ENCODE results near the gene PCGF1. TPM values are rescaled to one million over a fixed set of nuclear protein-coding genes. Genes with fewer than 3 reads are reported as not detected.

Gene PCGF1
- total and polyA plus RNA-seq, 2 experiments from 2014 or later: 10.9 to 13.4 TPM

DNA sequence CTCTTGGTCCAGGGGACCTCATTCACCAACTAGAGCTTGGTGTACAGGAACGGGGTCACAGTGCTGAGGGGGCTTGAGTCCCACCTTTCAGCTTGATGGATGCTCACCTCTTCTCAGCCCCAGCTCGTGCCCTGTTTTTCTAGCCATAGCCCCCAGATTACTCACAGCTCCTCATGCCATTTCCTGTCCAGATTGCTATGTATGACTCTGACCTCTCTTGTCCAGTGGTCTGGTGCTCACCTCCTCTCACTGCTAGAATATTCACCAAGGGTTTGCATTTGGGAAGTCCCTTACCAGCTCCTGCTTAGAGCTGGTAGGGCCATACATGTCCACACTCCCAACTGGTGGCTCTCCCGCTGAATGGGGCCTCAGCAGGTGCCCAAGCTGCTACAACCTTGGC lies 13.9 kb downstream of the PCGF1 start (continued):
- TF ChIP-seq, protein P1, sequence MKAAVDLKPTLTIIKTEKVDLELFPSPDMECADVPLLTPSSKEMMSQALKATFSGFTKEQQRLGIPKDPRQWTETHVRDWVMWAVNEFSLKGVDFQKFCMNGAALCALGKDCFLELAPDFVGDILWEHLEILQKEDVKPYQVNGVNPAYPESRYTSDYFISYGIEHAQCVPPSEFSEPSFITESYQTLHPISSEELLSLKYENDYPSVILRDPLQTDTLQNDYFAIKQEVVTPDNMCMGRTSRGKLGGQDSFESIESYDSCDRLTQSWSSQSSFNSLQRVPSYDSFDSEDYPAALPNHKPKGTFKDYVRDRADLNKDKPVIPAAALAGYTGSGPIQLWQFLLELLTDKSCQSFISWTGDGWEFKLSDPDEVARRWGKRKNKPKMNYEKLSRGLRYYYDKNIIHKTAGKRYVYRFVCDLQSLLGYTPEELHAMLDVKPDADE (IDR thresholded peaks at IDR 0.05): no peak
- TF ChIP-seq CTCF (conservative IDR thresholded peaks at IDR 0.05; ENCODE audit: low read depth in 2 of 2): no peak
- no peak for TF ChIP-seq NANOG (IDR thresholded peaks at IDR 0.05; ENCODE audit: borderline replicate concordance)
- no peak for TF ChIP-seq REST (IDR thresholded peaks at IDR 0.05; ENCODE audit: unreplicated experiment)
- TF ChIP-seq POLR2AphosphoS5 (IDR thresholded peaks at IDR 0.05; ENCODE audit: low read depth): no peak
- no peak for TF ChIP-seq STAT1 (IDR thresholded peaks at IDR 0.05; ENCODE audit: unreplicated experiment)
- TF ChIP-seq ZNF114 (CRISPR knock-in tag; IDR thresholded peaks at IDR 0.05): no peak
- TF ChIP-seq EZH2phosphoT487 (IDR thresholded peaks at IDR 0.05; ENCODE audit: unreplicated experiment): no peak

GRCh38 chr2:74491648-74492544 lies 15.6 kb downstream of the PCGF1 start:
- DNase-seq (ENCODE audit: low spot score): no peak
- Histone ChIP-seq H3K36me3 (ENCODE audit: insufficient read depth) (0 out of 2 replicates have a peak, but pooled peaks cover 5% of the 10 kb centered on the region), H3K9me2 (ENCODE audit: insufficient read depth) (no peaks in the 10 kb centered on the region), H3K4me2 (no peak overlapping the region), H4K20me1 (replicated peaks; ENCODE audit: insufficient read depth) (no peaks in the 10 kb centered on the region; the same call in 1 of the 2 replicates), H3F3A (replicated peaks; ENCODE audit: low read depth) (0 out of 2 replicates have a peak, but pooled peaks cover 7% of the 10 kb centered on the region), H3K27ac (ENCODE audit: low read depth) (no peak overlapping the region), H3K4me1 (ENCODE audit: insufficient read depth) (no peaks in the 10 kb centered on the region), H3K27me3 (ENCODE audit: insufficient read depth) (peaks cover 29% of the 10 kb centered on the region), H2AFZ (no peak overlapping the region), H3K79me2 (replicated peaks; ENCODE audit: insufficient read depth) (no peaks in the 10 kb centered on the region), H3K4me3 (no peak overlapping the region)
- Mint-ChIP-seq H3K36me3 (ENCODE audit: low read depth) (peaks cover 44% of the 10 kb centered on the region), H3K4me1 (no peaks in the 10 kb centered on the region; the same call in 2 of the 3 replicates), H3K4me3 (no peak overlapping the region), H3K27ac (no peak overlapping the region), H3K27me3 (ENCODE audit: insufficient read depth, low read depth, poor library complexity) (peaks cover 24% of the 10 kb centered on the region), H3K9me3 (no peaks in the 10 kb centered on the region; the same call in 2 of the 3 replicates)
- ATAC-seq: no peak
- no peak for TF ChIP-seq EZH2phosphoT487 (IDR thresholded peaks at IDR 0.05; ENCODE audit: unreplicated experiment)
- no peak for TF ChIP-seq CTCF (conservative IDR thresholded peaks at IDR 0.05; ENCODE audit: low read depth in 2 of 2)
- no peak for TF ChIP-seq JUNB (IDR thresholded peaks at IDR 0.05; ENCODE audit: unreplicated experiment)
- TF ChIP-seq ZNF331 (CRISPR knock-in tag; IDR thresholded peaks at IDR 0.05; ENCODE audit: low read depth): no peak
- TF ChIP-seq POLR2AphosphoS5 (IDR thresholded peaks at IDR 0.05; ENCODE audit: low read depth): no peak
- TF ChIP-seq NANOG (IDR thresholded peaks at IDR 0.05; ENCODE audit: borderline replicate concordance): no peak
- TF ChIP-seq, protein P1 (IDR thresholded peaks at IDR 0.05): no peak
